SK-N-SH (cell line): ENCODE results near the gene SRGAP1. TPM values are rescaled to one million over a fixed set of nuclear protein-coding genes. Genes with fewer than 3 reads are reported as not detected.
"Not testable (repeated sequence)": the region's sequence is repeated elsewhere in the genome, so short reads cannot be mapped to it uniquely, and the experiment has no call there.

ENCODE experiments used
- CTCF ChIA-PET: fragments of 300-600, 350-600 bp; formaldehyde crosslinking; extraction: SDS; loops from one replicate; lab custom pipeline; 2021; lab: Yijun Ruan, JAX
- POLR2A ChIA-PET: fragments of 350-600 bp; sonication (Branson Sonifier 250); formaldehyde crosslinking; extraction: SDS; loops from one replicate; lab custom pipeline; 2020; ENCODE audit warnings: antibody characterized with exemption, inconsistent platforms; lab: Yijun Ruan, JAX
- DNase-seq: peaks from one replicate; pipeline ENCODE4 v3.0.0; 2012
- H2AFZ ChIP-seq: fragments of 200-600 bp; sonication (generic); 2 replicates; pipeline ENCODE4 v1.8.1; 2016; ENCODE audit warnings: antibody characterized with exemption, mild to moderate bottlenecking, low read depth
- H3F3A ChIP-seq: fragments of 200-600 bp; sonication (generic); replicated peaks from 2 replicates; pipeline ENCODE3; 2016; ENCODE audit warnings: antibody characterized with exemption, mild to moderate bottlenecking; ENCODE audit not compliant: insufficient read depth
- H3K27ac ChIP-seq, 2 experiments: fragments of 200-500 bp in 1 of 2; fragments of 200-600 bp in 1 of 2; sonication (Bioruptor generic) in 1 of 2; sonication (generic), shearing (Covaris generic) in 1 of 2; 2 replicates each; pipeline versions ENCODE4 v1.5.1 to v1.6.1; 2014 to 2016; ENCODE audit warnings: low read depth in 2 of 2, inconsistent platforms in 1 of 2, low read length in 1 of 2, mild to moderate bottlenecking in 1 of 2, mixed read lengths in 1 of 2
- H3K27me3 ChIP-seq: fragments of 200-600 bp; sonication (generic), shearing (Covaris generic); 2 replicates; pipeline ENCODE4 v1.6.1; 2016; ENCODE audit warnings: mixed run types; ENCODE audit not compliant: insufficient read depth
- H3K36me3 ChIP-seq, 2 experiments: fragments of 200-500 bp in 1 of 2; fragments of 200-600 bp in 1 of 2; sonication (Bioruptor generic) in 1 of 2; sonication (generic) in 1 of 2; replicated peaks in 1 of 2; 2 replicates each; pipeline versions ENCODE3 to v1.5.1; 2014 to 2016; ENCODE audit warnings: low read length in 1 of 2, mild to moderate bottlenecking in 1 of 2; ENCODE audit not compliant: insufficient read depth in 2 of 2, control insufficient read depth in 1 of 2
- H3K4me1 ChIP-seq, 2 experiments: fragments of 200-500 bp in 1 of 2; fragments of 200-600 bp in 1 of 2; sonication (Bioruptor generic) in 1 of 2; sonication (generic), shearing (Covaris generic) in 1 of 2; 2 replicates each; pipeline versions ENCODE4 v1.5.1 to v1.6.1; 2014 to 2016; ENCODE audit warnings: low read depth in 1 of 2, low read length in 1 of 2, mixed run types in 1 of 2; ENCODE audit not compliant: insufficient read depth in 2 of 2, control insufficient read depth in 1 of 2
- H3K4me2 ChIP-seq: fragments of 200-600 bp; sonication (generic), shearing (Covaris generic); 2 replicates; pipeline ENCODE4 v1.6.1; 2017; ENCODE audit warnings: mixed run types
- H3K4me3 ChIP-seq, 2 experiments: fragments of 200-500 bp in 1 of 2; fragments of 200-600 bp in 1 of 2; sonication (Bioruptor generic) in 1 of 2; sonication (generic), shearing (Covaris generic) in 1 of 2; 2 replicates each; pipeline versions ENCODE4 v1.5.1 to v1.8.1; 2014 to 2016; ENCODE audit warnings: low read depth in 2 of 2, inconsistent platforms in 1 of 2, low read length in 1 of 2, mild to moderate bottlenecking in 1 of 2, mixed read lengths in 1 of 2, moderate library complexity in 1 of 2
- H3K79me2 ChIP-seq: fragments of 200-600 bp; sonication (generic); 2 replicates; pipeline ENCODE4 v1.8.1; 2017; ENCODE audit warnings: mild to moderate bottlenecking; ENCODE audit not compliant: insufficient read depth
- H3K9ac ChIP-seq: fragments of 200-600 bp; sonication (generic); 2 replicates; pipeline ENCODE4 v1.6.1; 2017; ENCODE audit warnings: mixed run types
- H3K9me2 ChIP-seq: fragments of 200-600 bp; sonication (generic); 2 replicates; pipeline ENCODE4 v1.6.1; 2017; ENCODE audit warnings: mixed run types
- H3K9me3 ChIP-seq: fragments of 200-600 bp; sonication (generic); 2 replicates; pipeline ENCODE4 v1.6.1; 2017; ENCODE audit warnings: mixed run types, mild to moderate bottlenecking, moderate library complexity
- H4K20me1 ChIP-seq: fragments of 200-600 bp; sonication (generic); 2 replicates; pipeline ENCODE4 v1.6.1; 2017; ENCODE audit warnings: mild to moderate bottlenecking, mixed run types; ENCODE audit not compliant: insufficient read depth
- EP300 ChIP-seq, 2 experiments: IDR thresholded peaks; 2 replicates each; pipeline versions ENCODE4 v1.4.0 to v1.6.1; 2012; ENCODE audit warnings: borderline replicate concordance in 1 of 2, low read depth in 1 of 2, low read length in 1 of 2
- EZH2phosphoT487 ChIP-seq: fragments of 200-600 bp; sonication (generic); IDR thresholded peaks from 2 replicates; pipeline ENCODE4 v1.6.1; 2017; ENCODE audit warnings: low read depth, mixed run types, mild to moderate bottlenecking, antibody characterized with exemption, moderate library complexity, borderline replicate concordance
- FOSL2 ChIP-seq: IDR thresholded peaks from 2 replicates; pipeline ENCODE4 v1.4.0; 2012; ENCODE audit warnings: low read depth, mild to moderate bottlenecking, moderate library complexity, borderline replicate concordance
- GABPA ChIP-seq: IDR thresholded peaks from 2 replicates; pipeline ENCODE4 v1.4.0; 2012; ENCODE audit warnings: low read depth, mild to moderate bottlenecking
- JUND ChIP-seq: IDR thresholded peaks from 2 replicates; pipeline ENCODE4 v1.4.0; 2012
- MEF2A ChIP-seq: IDR thresholded peaks from 2 replicates; pipeline ENCODE4 v1.4.0; 2012; ENCODE audit warnings: low read depth, borderline replicate concordance
- MXI1 ChIP-seq: IDR thresholded peaks from 2 replicates; pipeline ENCODE4 v1.6.1; 2012; ENCODE audit warnings: mild to moderate bottlenecking, low read depth, low read length, improper control_type of control experiment
- RAD21 ChIP-seq: IDR thresholded peaks from 2 replicates; pipeline ENCODE4 v1.6.1; 2012; ENCODE audit warnings: mild to moderate bottlenecking, low read length
- RXRA ChIP-seq: IDR thresholded peaks from 2 replicates; pipeline ENCODE4 v1.4.0; 2012; ENCODE audit warnings: low read depth, mild to moderate bottlenecking, borderline replicate concordance
- TAF1 ChIP-seq: IDR thresholded peaks from 2 replicates; pipeline ENCODE4 v1.6.1; 2012; ENCODE audit warnings: low read depth, mild to moderate bottlenecking, low read length, moderate library complexity, borderline replicate concordance
- TCF12 ChIP-seq: IDR thresholded peaks from 2 replicates; pipeline ENCODE4 v1.4.0; 2012
- TEAD4 ChIP-seq: IDR thresholded peaks from 2 replicates; pipeline ENCODE4 v1.4.0; 2012; ENCODE audit warnings: mild to moderate bottlenecking, borderline replicate concordance; ENCODE audit not compliant: insufficient read depth
- YY1 ChIP-seq: IDR thresholded peaks from 2 replicates; pipeline ENCODE4 v1.4.0; 2012; ENCODE audit warnings: low read depth, mild to moderate bottlenecking
- WGBS: methylation state at CpG from one replicate; pipeline ENCODE4 v1.1.6; 2017; ENCODE audit warnings: low lambda C conversion rate; 5-methylcytosine and 5-hydroxymethylcytosine counted together
- polyA plus RNA-seq, 3 experiments: library from polyadenylated mRNA; depleted of rRNA; stranded (reverse); fragments of >200 nt; gene quantifications; 2 replicates each; pipeline ENCODE4 v1.2.3, GENCODE V29; 2012
- TF ChIP-seq, protein P1 (sequence below): fragments of 150-350 bp; IDR thresholded peaks from 2 replicates; pipeline ENCODE4 v1.6.1; 2016; ENCODE audit warnings: mild to moderate bottlenecking, low read depth, low read length
- TF ChIP-seq, protein P2 (sequence below): IDR thresholded peaks from 2 replicates; pipeline ENCODE4 v1.4.0; 2012; ENCODE audit warnings: low read depth, borderline replicate concordance
- TF ChIP-seq, protein P3 (sequence below): IDR thresholded peaks from 2 replicates; pipeline ENCODE4 v1.4.0; 2012; ENCODE audit warnings: low read depth

The SRGAP1 gene
- polyA plus RNA-seq, 1 of the 3 experiments (the other 2 are of a cell fraction), result 2.6 TPM

DNA sequence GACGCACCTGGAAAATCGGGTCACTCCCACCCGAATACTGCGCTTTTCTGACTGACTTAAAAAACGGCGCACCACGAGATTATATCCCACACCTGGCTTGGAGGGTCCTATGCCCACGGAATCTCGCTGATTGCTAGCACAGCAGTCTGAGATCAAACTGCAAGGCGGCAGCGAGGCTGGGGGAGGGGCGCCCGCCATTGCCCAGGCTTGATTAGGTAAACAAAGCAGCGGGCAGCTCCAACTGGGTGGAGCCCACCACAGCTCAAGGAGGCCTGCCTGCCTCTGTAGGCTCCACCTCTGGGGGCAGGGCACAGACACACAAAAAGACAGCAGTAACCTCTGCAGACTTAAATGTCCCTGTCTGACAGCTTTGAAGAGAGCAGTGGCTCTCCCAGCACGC lies 351.3 kb downstream of the SRGAP1 start:
- H3K27me3 ChIP-seq, H3K79me2 ChIP-seq, H3F3A ChIP-seq, H3K27ac ChIP-seq, H3K4me3 ChIP-seq, H2AFZ ChIP-seq, H3K4me2 ChIP-seq, H4K20me1 ChIP-seq, H3K9me2 ChIP-seq, H3K4me1 ChIP-seq, POLR2A ChIA-PET, H3K9ac ChIP-seq, H3K9me3 ChIP-seq, CTCF ChIA-PET, DNase-seq: not testable (repeated sequence)
- peaks cover 10 to 19% of the 10 kb centered on the region in 2 experiments for H3K36me3 ChIP-seq
- 100% methylated on average over 9 of the region's 15 CpGs for whole genome bisulfite sequencing

DNA sequence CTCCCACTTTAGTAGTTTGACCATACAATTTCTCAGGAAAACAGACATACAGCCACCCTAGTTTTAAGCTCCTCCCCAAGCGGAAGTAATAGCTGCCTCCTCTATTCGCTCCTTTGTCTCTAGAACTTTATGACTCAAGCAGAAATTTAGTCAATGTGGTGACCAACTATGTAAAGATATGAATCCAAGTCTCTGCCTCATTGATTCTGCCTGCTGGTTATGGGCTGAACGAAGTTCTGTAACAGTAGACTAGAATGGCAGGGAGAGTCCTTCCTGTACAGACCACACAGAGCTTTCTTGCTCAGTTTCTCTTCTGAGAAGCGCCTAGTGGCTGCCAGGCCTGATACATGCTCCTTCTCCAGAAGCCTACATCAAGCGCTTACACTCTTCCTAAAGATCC lies 358.5 kb downstream of the SRGAP1 start:
- Histone ChIP-seq H3K4me3 (no peak overlapping the region), H3K4me2 (no peak overlapping the region), H3K9ac (no peak overlapping the region), H3K9me3 (no peaks in the 10 kb centered on the region), H3K27ac (no peak overlapping the region), H3K27me3 (no peaks in the 10 kb centered on the region), H3F3A (no peaks in the 10 kb centered on the region), H3K79me2 (no peaks in the 10 kb centered on the region), H4K20me1 (no peaks in the 10 kb centered on the region), H3K4me1 (no peaks in the 10 kb centered on the region), H3K36me3 (no peaks in the 10 kb centered on the region), H3K9me2 (no peaks in the 10 kb centered on the region), H2AFZ (no peak overlapping the region)
- CTCF ChIA-PET, result interaction anchor here (0.6 to 1.6 kb wide), 3 partner anchors 10 to 313 kb away, joined by 3 read pairs; no protein-coding TSS in a partner anchor
- POLR2A ChIA-PET, result no interaction called here
- DNase-seq, result no peak
- TF ChIP-seq MXI1 (no peak), FOSL2 (no peak), MEF2A (no peak), YY1 (no peak), EZH2phosphoT487 (no peak), GABPA (no peak), TAF1 (no peak), TEAD4 (no peak), RAD21 (no peak), EP300 (IDR thresholded peaks at IDR 0.05; ENCODE audit: borderline replicate concordance in 1 of 2, low read depth in 1 of 2, low read length in 1 of 2) (no peak), RXRA (no peak), TCF12 (no peak), JUND (no peak)
- TF ChIP-seq, protein P1, sequence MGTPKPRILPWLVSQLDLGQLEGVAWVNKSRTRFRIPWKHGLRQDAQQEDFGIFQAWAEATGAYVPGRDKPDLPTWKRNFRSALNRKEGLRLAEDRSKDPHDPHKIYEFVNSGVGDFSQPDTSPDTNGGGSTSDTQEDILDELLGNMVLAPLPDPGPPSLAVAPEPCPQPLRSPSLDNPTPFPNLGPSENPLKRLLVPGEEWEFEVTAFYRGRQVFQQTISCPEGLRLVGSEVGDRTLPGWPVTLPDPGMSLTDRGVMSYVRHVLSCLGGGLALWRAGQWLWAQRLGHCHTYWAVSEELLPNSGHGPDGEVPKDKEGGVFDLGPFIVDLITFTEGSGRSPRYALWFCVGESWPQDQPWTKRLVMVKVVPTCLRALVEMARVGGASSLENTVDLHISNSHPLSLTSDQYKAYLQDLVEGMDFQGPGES, result no peak
- TF ChIP-seq, protein P2, sequence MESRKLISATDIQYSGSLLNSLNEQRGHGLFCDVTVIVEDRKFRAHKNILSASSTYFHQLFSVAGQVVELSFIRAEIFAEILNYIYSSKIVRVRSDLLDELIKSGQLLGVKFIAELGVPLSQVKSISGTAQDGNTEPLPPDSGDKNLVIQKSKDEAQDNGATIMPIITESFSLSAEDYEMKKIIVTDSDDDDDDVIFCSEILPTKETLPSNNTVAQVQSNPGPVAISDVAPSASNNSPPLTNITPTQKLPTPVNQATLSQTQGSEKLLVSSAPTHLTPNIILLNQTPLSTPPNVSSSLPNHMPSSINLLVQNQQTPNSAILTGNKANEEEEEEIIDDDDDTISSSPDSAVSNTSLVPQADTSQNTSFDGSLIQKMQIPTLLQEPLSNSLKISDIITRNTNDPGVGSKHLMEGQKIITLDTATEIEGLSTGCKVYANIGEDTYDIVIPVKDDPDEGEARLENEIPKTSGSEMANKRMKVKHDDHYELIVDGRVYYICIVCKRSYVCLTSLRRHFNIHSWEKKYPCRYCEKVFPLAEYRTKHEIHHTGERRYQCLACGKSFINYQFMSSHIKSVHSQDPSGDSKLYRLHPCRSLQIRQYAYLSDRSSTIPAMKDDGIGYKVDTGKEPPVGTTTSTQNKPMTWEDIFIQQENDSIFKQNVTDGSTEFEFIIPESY, result no peak
- TF ChIP-seq, protein P3, sequence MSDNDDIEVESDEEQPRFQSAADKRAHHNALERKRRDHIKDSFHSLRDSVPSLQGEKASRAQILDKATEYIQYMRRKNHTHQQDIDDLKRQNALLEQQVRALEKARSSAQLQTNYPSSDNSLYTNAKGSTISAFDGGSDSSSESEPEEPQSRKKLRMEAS, result no peak
- 98% methylated on average over 5 of the region's 5 CpGs for WGBS
